Measurements from ENCODE around the gene FAM13C.

GRCh38 chr10:59225211-59225610, 137.1 kb downstream of the FAM13C start:
- TF ChIP-seq SMARCB1 (IDR thresholded peaks at IDR 0.05; ENCODE audit: insufficient read length, low read depth) (no peak), POLR2A (conservative IDR thresholded peaks at IDR 0.05) (no peak), RNF2 (IDR thresholded peaks at IDR 0.05) (no peak), NR3C1 (CRISPR knock-in tag; IDR thresholded peaks at IDR 0.05) (no peak), REST (IDR thresholded peaks at IDR 0.05; ENCODE audit: borderline replicate concordance) (no peak), REST (CRISPR knock-in tag; IDR thresholded peaks at IDR 0.05; ENCODE audit: low read depth) (no peak), OTX1 (CRISPR knock-in tag; IDR thresholded peaks at IDR 0.05) (no peak), BHLHE40 (IDR thresholded peaks at IDR 0.05; ENCODE audit: low read length) (no peak), POLR2AphosphoS5 (IDR thresholded peaks at IDR 0.05; ENCODE audit: control insufficient read depth, insufficient read depth, low read depth, low read length) (no peak)
